HepG2 (cell line): ENCODE data around the gene IFT172. TPM values are rescaled to one million over a fixed set of nuclear protein-coding genes. Genes with fewer than 3 reads are reported as not detected.
A peak's percentile ranks its signal among the peaks of the same experiment; 100 is the strongest.

ENCODE experiments used
- ARID3A ChIP-seq: IDR thresholded peaks from 2 replicates; pipeline ENCODE4 v1.6.1; 2012; ENCODE audit warnings: low read depth, low read length, improper control_type of control experiment
- CBFB ChIP-seq: sonication (generic); formaldehyde crosslinking; IDR thresholded peaks from 2 replicates; pipeline ENCODE4 v1.4.0; 2020; ENCODE audit warnings: missing genetic modification reagents
- HOXA9 ChIP-seq: sonication (generic); formaldehyde crosslinking; IDR thresholded peaks from 2 replicates; pipeline ENCODE4 v1.8.1; 2022; ENCODE audit warnings: missing genetic modification reagents, mild to moderate bottlenecking, moderate library complexity, borderline replicate concordance
- NBN ChIP-seq: fragments of 450-650 bp; conservative IDR thresholded peaks from 2 replicates; pipeline ENCODE4 v1.6.1; 2017
- NFATC3 ChIP-seq: sonication (generic); formaldehyde crosslinking; IDR thresholded peaks from 2 replicates; pipeline ENCODE4 v1.5.1; 2020; ENCODE audit warnings: mild to moderate bottlenecking, missing genetic modification reagents
- NFYC ChIP-seq: IDR thresholded peaks from 2 replicates; pipeline ENCODE4 v1.6.1; 2016; ENCODE audit warnings: missing genetic modification reagents, missing compliant biosample characterization
- PAF1 ChIP-seq: IDR thresholded peaks from 2 replicates; pipeline ENCODE4 v1.6.1; 2016; ENCODE audit warnings: missing genetic modification reagents, missing compliant biosample characterization
- RARG ChIP-seq: sonication (generic); formaldehyde crosslinking; IDR thresholded peaks from 2 replicates; pipeline ENCODE4 v1.4.0; 2020; ENCODE audit warnings: low read depth, mild to moderate bottlenecking, missing genetic modification reagents
- RBM39 ChIP-seq: fragments of 200-400 bp; formaldehyde crosslinking; IDR thresholded peaks from one replicate; pipeline ENCODE4 v1.6.1; 2018; ENCODE audit warnings: antibody characterized with exemption, mild to moderate bottlenecking, low read depth, low read length; ENCODE audit not compliant: poor library complexity, severe bottlenecking
- SNAPC5 ChIP-seq: sonication (generic); formaldehyde crosslinking; IDR thresholded peaks from 2 replicates; pipeline ENCODE4 v1.8.1; 2023; ENCODE audit warnings: mild to moderate bottlenecking, missing genetic modification reagents, borderline replicate concordance
- ZBTB1 ChIP-seq: sonication (generic); formaldehyde crosslinking; IDR thresholded peaks from 2 replicates; pipeline ENCODE4 v1.4.0; 2020; ENCODE audit warnings: missing genetic modification reagents, borderline replicate concordance
- ZFP37 ChIP-seq: sonication (generic); formaldehyde crosslinking; IDR thresholded peaks from 2 replicates; pipeline ENCODE4 v1.4.0; 2020; ENCODE audit warnings: missing genetic modification reagents, borderline replicate concordance
- ZFP90 ChIP-seq: sonication (generic); formaldehyde crosslinking; IDR thresholded peaks from 2 replicates; pipeline ENCODE4 v1.8.0; 2022; ENCODE audit warnings: missing genetic modification reagents, mild to moderate bottlenecking, inconsistent platforms, borderline replicate concordance
- ZNF326 ChIP-seq: sonication (generic); formaldehyde crosslinking; IDR thresholded peaks from 2 replicates; pipeline ENCODE4 v1.4.0; 2020; ENCODE audit warnings: missing genetic modification reagents, borderline replicate concordance
- ZNF382 ChIP-seq: sonication (generic); formaldehyde crosslinking; IDR thresholded peaks from 2 replicates; pipeline ENCODE4 v1.5.0; 2020; ENCODE audit warnings: missing genetic modification reagents, mild to moderate bottlenecking, borderline replicate concordance
- ZNF773 ChIP-seq: sonication (generic); formaldehyde crosslinking; IDR thresholded peaks from 2 replicates; pipeline ENCODE4 v1.4.0; 2020; ENCODE audit warnings: missing genetic modification reagents, borderline replicate concordance
- polyA plus RNA-seq, 8 experiments: library from polyadenylated mRNA; depleted of rRNA in 3 of 8; stranded (reverse) in 7 of 8; unstranded in 1 of 8; fragments of >200 nt; fragmentation: Illumina TruSeq in 4 of 8; extraction: Trizol in 4 of 8; gene quantifications; 2 replicates each; pipeline versions ENCODE4 v1.2.1 to v1.2.3, GENCODE V29; 2011 to 2016; ENCODE audit warnings: low read depth in 4 of 8, missing spikeins in 1 of 8, mixed read lengths in 1 of 8; ENCODE audit not compliant: insufficient read depth in 1 of 8
- total RNA-seq, 5 experiments: library from RNA; depleted of rRNA; stranded (reverse); fragments of >200 nt; fragmentation: Illumina TruSeq; extraction: Trizol; gene quantifications; 2 replicates each; pipeline ENCODE4 v1.2.3, GENCODE V29; 2016; ENCODE audit warnings: low read depth in 1 of 5
- TF ChIP-seq, protein P1 (sequence below): sonication (generic); formaldehyde crosslinking; IDR thresholded peaks from 2 replicates; pipeline ENCODE4 v1.9.0; 2021; ENCODE audit warnings: missing genetic modification reagents, mild to moderate bottlenecking, borderline replicate concordance
- TF ChIP-seq, protein P2 (sequence below): sonication (generic); formaldehyde crosslinking; IDR thresholded peaks from 2 replicates; pipeline ENCODE4 v1.8.1; 2023; ENCODE audit warnings: mild to moderate bottlenecking, inconsistent platforms, moderate library complexity, missing genetic modification reagents, borderline replicate concordance
- TF ChIP-seq, protein P3 (sequence below): sonication (generic); formaldehyde crosslinking; IDR thresholded peaks from 2 replicates; pipeline ENCODE4 v1.8.0; 2022; ENCODE audit warnings: low read depth, missing genetic modification reagents
- TF ChIP-seq, protein P4 (sequence below): sonication (generic); formaldehyde crosslinking; IDR thresholded peaks from 2 replicates; pipeline ENCODE4 v1.8.0; 2022; ENCODE audit warnings: missing genetic modification reagents, low read depth, mild to moderate bottlenecking, borderline replicate concordance
- TF ChIP-seq, protein P5 (sequence below): sonication (generic); formaldehyde crosslinking; IDR thresholded peaks from 2 replicates; pipeline ENCODE4 v1.5.0; 2020; ENCODE audit warnings: missing genetic modification reagents

Gene IFT172
- total and polyA plus RNA-seq, 2 of the 13 experiments (the other 11 are each of a cell fraction or from before 2014, with no cell fraction given): 21.6 to 35.7 TPM

GRCh38 chr2:27428978-27429541, 60.5 kb downstream of the IFT172 start (continued):
- TF ChIP-seq, protein P1, sequence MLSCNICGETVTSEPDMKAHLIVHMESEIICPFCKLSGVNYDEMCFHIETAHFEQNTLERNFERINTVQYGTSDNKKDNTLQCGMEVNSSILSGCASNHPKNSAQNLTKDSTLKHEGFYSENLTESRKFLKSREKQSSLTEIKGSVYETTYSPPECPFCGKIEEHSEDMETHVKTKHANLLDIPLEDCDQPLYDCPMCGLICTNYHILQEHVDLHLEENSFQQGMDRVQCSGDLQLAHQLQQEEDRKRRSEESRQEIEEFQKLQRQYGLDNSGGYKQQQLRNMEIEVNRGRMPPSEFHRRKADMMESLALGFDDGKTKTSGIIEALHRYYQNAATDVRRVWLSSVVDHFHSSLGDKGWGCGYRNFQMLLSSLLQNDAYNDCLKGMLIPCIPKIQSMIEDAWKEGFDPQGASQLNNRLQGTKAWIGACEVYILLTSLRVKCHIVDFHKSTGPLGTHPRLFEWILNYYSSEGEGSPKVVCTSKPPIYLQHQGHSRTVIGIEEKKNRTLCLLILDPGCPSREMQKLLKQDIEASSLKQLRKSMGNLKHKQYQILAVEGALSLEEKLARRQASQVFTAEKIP (CRISPR knock-in tag): no peak
- TF ChIP-seq ARID3A: no peak
- TF ChIP-seq PAF1: no peak
- no peak for TF ChIP-seq ZBTB1 (CRISPR knock-in tag)
- no peak for TF ChIP-seq CBFB (CRISPR knock-in tag)
- TF ChIP-seq, protein P2, sequence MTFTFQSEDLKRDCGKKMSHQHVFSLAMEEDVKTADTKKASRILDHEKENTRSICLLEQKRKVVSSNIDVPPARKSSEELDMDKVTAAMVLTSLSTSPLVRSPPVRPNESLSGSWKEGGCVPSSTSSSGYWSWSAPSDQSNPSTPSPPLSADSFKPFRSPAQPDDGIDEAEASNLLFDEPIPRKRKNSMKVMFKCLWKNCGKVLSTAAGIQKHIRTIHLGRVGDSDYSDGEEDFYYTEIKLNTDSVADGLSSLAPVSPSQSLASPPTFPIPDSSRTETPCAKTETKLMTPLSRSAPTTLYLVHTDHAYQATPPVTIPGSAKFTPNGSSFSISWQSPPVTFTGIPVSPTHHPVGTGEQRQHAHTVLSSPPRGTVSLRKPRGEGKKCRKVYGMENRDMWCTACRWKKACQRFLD: no peak; the same call in 1 of the 2 replicates
- TF ChIP-seq SNAPC5: no peak
- TF ChIP-seq ZNF773: 0 out of 2 replicates have a peak, but pooled peaks have one; percentile 79
- TF ChIP-seq HOXA9: no peak
- TF ChIP-seq NBN: no peak
- TF ChIP-seq, protein P3, sequence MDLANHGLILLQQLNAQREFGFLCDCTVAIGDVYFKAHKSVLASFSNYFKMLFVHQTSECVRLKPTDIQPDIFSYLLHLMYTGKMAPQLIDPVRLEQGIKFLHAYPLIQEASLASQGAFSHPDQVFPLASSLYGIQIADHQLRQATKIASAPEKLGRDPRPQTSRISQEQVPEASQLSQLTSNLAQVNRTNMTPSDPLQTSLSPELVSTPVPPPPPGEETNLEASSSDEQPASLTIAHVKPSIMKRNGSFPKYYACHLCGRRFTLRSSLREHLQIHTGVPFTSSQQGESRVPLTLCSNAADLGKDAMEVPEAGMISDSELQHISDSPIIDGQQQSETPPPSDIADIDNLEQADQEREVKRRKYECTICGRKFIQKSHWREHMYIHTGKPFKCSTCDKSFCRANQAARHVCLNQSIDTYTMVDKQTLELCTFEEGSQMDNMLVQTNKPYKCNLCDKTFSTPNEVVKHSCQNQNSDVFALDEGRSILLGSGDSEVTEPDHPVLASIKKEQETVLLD: peak; percentile 16; the same call in 1 of the 2 replicates
- no peak; the same call in 1 of the 2 replicates for TF ChIP-seq ZFP90 (CRISPR knock-in tag)
- no peak for TF ChIP-seq ZFP37 (CRISPR knock-in tag)
- TF ChIP-seq RARG (CRISPR knock-in tag): no peak
- TF ChIP-seq, protein P4, sequence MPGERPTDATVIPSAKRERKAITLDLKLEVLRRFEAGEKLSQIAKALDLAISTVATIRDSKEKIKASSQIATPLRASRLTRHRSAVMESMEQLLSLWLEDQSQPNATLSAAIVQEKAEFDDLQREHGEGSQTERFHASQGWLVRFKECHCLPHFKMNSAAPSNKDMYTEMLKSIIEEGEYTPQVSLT (CRISPR knock-in tag): no peak
- TF ChIP-seq ZNF382 (CRISPR knock-in tag): no peak
- TF ChIP-seq NFATC3 (CRISPR knock-in tag): no peak
- no peak for TF ChIP-seq RBM39
- no peak for TF ChIP-seq ZNF326
- TF ChIP-seq, protein P5, sequence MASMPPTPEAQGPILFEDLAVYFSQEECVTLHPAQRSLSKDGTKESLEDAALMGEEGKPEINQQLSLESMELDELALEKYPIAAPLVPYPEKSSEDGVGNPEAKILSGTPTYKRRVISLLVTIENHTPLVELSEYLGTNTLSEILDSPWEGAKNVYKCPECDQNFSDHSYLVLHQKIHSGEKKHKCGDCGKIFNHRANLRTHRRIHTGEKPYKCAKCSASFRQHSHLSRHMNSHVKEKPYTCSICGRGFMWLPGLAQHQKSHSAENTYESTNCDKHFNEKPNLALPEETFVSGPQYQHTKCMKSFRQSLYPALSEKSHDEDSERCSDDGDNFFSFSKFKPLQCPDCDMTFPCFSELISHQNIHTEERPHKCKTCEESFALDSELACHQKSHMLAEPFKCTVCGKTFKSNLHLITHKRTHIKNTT: no peak
- no peak for TF ChIP-seq NFYC (CRISPR knock-in tag)
